Kidney capillary endothelial cell (primary cell): ENCODE data around the gene C11orf42.
A peak's percentile ranks its signal among the peaks of the same experiment; 100 is the strongest.

Source experiments
- DNase-seq: peaks from one replicate; pipeline ENCODE4 v3.0.0-alpha.2; 2018; ENCODE audit warnings: low spot score

C11orf42 gene, protein sequence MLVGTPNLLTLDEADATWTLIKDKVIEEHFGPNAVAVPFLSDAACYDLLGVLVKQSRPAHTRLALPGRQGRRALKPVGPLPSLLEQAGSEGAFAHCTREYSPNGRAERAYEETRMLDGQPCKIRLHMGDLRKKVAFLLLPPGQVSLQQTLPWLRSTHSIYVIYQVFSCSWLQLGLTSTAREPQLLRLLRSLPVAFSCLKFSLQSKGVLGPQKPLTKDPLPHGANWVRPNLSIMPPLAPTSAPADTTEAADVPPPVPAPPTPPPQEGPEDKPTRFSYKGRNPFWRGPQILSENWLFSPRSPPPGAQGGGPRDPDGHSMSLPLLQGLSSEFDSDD

DNA sequence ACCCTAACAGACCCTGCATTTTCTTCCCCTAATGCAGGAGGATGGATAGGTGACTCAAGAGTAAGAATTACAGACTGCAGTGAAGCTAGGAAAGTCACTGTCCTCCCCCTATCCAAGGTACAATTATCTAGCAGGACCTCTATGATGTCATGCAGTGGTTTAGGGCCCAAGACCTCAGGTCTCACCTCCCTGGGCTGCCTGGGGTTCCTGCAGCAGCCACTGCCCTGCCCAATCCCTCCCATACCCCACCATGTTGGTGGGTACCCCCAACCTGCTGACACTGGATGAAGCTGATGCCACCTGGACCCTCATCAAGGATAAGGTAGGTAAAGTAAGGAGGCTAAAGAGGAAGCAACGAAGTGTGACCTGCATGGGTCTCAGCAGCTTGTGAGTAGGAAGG, at the start of gene C11orf42:
Gene C11orf42, plus strand, starts transcription at position 192 of the 400 bp plus-strand sequence. Its CDS starts 59 bp downstream, at position 251.
- DNase-seq, result no peak

DNA sequence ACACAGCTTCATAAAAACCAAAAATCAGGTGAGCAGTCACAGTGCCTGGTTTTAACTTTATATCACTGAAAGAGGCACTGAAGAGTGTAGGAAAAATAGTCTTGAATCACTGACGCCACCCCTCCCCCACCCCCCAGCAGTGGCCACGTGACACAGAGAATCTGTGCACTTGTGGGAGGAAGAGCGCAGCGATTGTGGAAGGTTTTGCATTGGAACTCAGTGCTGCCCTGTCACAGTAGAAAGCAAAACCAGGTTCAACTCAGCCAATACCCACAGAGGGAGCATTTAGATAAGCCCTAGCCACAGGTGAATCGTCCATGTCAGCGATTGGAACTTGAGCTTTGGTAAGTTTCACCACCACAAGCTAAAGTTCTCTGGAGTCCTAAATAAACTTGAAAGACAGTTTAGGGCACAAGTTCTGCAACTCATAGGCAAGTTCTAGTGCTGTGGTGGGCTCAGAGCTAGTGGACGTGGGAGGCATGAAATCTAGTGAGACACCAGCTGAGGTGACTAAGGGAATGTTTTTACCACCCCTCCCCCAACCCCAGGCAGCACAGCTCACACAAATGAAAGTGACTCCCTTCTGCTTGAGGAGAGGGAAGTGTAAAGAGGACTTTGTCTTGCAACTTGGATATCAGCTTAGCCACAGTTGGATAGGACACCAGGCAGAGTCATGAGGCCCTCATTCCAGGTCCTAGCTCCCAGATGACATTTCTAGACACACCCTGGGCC, 48.6 kb upstream of the C11orf42 start:
- DNase-seq, result no peak

DNA sequence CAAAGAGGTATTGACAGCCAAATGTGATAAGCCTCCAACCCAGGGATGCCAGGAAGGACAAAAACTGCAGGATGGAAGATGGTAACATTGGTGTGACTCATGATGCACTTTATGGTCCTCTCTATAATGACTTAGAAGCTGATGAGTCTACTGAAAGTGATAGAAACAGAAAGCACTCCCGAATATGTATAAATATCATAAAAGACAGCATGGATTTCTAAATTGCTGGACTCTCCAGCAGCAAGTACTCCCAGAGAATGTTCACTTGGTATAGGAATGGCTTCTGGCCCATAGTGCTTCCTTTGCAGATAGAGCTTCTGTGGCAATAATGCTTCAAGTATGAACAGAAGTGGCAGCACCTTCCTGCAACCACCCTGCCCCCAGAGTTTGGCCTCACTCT, 35.1 kb upstream of the C11orf42 start, which contains the start of gene OR52B2:
Gene OR52B2, minus strand, starts transcription at position 101 of the 400 bp plus-strand sequence. Its CDS starts 0 bp downstream, at position 101.
- DNase-seq, result no peak

DNA sequence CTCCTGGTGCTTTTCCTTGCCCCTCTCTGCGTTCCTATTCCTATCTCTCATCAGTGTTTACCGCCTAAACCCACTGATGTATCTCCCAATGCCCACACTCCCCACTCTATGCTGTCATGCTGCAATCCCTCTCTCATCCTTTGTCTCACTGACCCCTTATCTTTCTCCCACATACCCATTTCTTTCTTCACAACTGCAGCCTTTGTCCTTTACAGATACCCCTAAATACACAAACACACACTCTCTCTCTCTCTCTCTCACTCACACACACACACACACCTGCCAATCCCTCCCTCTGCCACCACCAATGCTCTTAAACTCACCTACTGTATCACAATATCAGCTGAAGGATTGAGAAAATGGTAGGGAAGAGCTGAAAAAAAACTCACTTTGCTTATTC, 29.9 kb upstream of the C11orf42 start:
- no peak for DNase-seq

DNA sequence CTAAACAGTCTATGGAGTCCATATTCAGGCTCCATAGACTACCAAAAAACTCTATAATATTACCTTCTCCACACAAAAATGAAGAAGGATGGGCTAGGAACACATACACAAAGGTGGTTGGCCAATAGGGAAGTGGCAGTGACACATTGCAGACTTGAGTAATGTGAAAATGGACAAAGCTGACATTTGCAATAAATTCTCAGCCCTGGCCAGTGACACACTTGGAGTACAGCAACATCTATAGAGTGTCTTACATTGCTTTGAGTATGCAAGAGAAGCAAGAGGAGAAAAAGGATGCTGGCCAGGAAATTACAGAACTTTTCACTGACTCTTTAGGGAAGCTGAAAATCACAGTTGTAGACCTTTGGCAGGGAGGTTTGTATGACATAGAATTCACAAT, 13.6 kb upstream of the C11orf42 start:
- no peak for DNase-seq

DNA sequence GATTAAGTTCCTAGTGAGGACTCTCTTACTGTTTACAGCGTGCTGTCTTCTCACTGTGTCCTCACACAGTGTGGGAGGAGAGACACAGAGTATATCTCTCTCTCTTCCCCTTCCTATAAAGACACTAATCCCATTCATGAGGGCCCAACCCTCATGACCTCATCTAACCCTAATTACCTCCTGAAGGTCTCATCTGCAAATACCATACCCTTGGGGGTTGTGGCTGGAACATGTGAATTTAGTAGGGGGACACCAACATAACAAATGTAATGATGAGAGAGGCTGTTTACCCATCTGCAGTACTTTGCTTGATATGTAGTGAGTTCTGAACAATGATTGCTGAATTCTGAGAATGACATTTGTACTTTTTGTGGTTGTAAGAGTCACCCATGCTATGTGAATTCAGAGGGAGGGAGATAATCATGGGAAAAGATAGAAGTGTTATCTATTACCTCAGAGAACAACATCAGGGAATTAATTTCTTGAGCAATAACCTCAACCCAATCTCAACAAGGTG, 11.2 kb upstream of the C11orf42 start:
- DNase-seq, result no peak

DNA sequence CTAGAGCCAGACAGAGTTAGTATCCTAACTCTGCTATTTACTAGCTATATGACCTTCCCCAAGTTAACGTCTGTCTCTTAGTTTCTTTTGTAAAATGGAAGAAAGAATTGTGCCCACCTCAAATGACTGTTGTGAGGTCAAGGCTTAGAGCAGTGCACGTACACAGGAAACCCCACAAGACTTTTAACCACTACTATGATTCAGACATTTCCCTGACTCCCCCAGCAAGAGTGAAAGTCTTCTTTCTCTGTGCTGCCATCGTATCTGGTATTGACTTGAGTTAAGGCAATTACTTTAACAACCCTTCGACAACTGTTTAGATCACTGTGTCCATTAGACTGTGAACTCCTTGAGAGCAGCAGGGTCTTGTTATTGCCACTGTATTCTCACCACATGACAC, 9.0 kb upstream of the C11orf42 start:
- DNase-seq, result no peak

DNA sequence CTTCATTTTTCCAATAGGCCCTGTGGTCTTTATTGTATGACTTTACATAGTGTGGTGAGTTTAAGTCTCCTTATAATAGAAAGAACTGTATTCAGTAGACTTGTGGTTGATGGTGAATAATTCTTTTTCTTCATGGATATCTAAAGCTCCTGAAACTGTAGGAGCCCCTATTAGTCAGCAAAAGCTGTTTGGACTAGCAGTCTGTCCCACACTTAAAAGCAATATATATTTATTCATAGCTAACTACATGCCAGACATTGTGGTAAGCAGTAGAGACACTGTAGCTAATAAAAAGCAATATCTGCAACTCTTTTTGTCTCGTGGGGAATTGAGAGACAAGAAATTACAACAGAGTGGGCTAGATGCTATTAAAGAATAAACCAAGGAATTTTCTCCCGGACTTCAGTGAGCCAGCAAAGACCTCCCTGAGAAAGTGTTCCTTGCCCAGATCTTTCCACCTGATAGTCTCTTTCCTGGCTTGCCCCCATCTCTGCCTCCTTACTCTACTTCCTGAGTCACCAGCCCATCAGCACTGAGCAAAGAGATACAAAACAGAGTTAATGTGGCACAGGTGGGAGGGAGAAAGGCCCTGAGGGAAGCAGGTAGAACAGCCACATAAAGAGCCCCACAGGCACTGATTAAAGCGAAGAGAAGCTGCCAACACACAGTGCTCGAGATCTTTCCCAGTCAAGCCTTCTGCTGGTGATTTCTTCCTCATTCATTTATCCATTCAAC, 7.7 kb upstream of the C11orf42 start:
- no peak for DNase-seq

DNA sequence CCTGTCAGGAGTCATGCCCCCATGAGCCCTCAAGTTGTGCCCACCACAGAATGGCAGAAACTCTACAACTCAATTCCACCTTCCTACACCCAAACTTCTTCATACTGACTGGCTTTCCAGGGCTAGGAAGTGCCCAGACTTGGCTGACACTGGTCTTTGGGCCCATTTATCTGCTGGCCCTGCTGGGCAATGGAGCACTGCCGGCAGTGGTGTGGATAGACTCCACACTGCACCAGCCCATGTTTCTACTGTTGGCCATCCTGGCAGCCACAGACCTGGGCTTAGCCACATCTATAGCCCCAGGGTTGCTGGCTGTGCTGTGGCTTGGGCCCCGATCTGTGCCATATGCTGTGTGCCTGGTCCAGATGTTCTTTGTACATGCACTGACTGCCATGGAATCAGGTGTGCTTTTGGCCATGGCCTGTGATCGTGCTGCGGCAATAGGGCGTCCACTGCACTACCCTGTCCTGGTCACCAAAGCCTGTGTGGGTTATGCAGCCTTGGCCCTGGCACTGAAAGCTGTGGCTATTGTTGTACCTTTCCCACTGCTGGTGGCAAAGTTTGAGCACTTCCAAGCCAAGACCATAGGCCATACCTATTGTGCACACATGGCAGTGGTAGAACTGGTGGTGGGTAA, 6.1 kb upstream of the C11orf42 start, which contains the start of gene OR52W1:
Gene OR52W1, plus strand, starts transcription at position 51 of the 637 bp plus-strand sequence. Its CDS starts 0 bp downstream, at position 51.
- DNase-seq, result no peak

DNA sequence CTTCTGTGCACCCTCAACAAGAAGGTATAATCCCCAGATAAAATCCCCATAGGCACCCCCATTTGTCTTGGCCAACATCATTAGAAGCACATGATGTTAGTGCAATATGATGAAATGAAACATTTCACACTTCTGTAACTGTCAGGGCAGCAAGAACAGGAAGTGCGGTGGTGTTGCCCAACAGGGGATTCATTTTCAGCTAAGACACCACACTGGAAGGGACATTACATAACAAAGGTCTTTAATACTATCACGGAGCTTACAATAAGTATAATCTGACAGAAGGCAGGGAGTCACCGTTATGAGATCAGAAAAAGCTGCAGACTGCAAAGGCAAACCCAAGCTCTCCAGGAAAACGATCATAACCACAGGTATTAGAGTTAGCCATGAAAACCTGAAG, 4.4 kb upstream of the C11orf42 start:
- no peak for DNase-seq

DNA sequence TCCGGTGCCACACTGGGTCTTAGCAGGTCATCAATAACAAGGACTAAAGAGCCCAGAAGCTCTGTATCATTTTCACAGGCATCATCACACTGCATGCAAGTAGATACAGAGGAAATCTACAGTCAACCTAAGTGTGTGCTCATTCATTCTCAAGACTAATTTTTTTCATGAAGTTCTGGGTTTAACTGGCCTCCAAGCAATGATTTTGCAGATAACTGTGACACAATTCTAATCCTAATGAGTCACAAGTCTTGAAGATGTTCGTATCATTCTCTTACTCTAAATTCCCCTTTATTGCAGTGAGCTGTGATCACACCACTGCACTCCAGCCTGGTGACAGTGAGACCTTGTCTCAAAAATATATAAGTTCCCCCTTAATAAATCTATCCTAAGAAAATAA, 3.9 kb upstream of the C11orf42 start:
- no peak for DNase-seq

DNA sequence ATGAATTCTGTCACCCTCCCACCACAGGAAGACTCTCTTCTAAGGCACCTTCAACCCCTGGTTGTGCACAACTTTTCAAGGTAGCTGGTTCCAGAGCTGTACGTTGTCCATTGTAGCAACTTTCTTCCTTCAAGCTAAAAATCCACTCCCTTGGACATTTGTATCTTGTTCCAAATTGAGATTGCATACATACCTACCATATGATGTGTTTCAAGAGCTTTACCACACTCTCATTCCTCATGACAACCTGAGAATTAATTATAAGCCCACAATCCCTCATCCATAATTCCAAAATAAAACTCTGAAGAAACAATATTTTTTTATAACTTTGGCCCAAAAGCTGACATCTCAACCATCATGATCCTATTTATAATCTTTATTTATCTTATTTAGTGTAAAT, 3.3 kb upstream of the C11orf42 start:
- no peak for DNase-seq

DNA sequence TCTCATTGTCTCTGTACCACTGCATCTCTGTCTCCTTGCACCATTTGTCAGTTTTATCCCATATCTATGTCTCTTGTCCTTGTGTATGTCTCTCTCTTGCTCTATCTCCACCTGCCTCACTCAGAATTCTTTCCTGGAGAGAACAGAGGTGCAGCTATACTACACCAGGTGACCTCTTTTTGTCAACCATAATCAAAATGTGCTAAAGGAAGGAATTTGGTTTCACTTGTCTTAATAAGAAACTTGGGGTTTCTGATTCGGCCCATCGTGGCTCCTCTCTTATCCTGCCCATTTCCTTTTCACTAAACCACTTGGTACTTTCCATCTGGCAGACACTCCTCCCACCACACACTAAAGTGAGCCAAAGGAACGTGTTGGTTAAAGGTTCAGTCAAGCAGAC, 2.0 kb upstream of the C11orf42 start:
- no peak for DNase-seq

DNA sequence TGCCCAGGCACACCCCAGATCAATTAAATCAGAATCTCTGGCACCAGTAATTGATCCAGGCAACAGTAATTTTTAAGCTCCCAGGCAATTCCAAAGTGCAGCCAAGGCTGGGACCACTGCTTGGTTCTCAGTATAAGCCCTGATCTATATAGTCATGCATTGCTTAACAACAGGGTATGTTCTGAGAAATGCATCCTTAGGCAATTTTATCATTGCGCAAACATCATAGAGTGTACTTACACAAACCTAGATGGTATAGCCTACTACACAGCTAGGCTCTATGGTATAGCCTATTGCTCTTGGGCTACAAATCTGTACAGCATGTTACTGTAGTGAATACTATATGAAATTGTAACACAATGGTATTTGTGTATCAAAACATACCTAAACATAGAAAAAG, 651 bp upstream of the C11orf42 start:
- DNase-seq, result no peak

DNA sequence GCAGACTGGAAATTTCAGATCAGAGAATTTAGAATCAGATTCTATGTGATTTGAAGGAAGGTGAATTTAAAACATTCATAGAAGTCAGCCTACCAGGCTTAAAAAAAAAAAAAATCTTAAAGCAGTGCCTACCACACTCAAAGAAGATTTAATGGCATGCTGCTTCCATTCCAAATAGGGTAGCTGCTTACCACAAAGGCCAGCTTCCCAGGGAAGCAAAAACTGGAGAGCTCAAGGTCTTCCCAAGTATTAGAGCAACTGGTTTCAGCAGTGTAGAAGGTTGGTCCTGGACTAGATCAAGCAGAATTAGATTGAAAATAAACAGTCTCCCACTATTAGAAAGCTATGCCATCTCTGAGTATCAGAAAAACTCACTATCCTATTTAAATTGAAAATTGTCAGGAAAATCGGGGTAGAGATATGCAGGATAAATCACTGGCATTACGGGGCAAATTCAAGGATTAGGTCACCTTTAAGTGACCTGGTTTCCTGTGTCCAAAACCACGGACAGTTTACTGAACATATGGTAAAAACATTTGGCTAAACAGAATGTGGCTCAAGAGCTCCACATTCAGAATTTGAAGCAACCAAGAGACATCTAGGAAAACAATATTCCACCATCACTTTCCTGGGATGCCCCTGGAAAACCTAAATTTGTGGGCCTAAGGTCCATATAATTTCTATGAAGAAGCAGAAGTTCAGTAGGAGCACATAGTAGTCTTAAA, 1.3 kb downstream of the C11orf42 start:
- DNase-seq, result no peak

DNA sequence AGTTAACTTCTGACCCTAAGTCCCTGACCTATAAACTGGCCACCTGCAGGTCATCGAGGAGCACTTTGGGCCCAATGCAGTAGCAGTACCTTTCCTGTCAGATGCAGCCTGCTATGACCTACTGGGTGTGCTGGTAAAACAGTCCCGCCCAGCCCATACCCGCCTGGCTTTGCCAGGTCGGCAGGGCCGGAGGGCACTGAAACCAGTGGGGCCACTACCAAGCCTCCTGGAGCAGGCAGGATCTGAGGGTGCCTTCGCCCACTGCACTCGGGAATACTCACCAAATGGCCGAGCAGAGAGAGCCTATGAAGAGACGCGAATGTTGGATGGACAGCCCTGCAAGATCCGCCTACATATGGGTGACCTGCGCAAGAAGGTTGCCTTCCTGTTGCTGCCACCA, 4.4 kb downstream of the C11orf42 start:
- DNase-seq, result no peak

DNA sequence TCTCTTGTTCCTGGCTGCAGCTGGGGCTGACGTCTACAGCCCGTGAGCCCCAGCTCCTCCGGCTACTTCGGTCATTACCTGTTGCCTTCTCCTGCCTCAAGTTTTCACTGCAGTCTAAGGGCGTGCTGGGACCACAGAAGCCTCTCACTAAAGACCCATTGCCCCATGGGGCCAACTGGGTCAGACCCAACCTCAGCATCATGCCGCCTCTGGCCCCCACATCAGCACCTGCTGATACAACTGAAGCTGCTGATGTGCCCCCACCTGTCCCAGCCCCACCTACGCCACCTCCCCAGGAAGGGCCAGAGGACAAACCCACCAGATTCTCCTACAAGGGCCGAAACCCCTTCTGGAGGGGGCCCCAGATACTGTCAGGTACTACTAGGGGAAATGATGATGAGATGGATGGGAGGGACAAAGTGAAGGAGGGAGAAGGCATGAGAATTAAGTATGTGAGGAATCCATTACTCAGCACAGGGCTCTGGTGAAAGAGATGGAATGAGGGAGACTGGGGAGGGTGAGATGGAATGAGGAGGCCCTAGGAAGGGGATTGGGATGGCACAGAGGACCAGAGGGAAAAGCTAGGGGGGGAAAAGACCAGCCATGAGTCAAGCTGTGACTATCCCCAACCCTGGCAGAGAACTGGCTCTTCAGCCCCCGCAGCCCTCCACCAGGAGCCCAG, 5.1 kb downstream of the C11orf42 start:
- DNase-seq, result no peak

DNA sequence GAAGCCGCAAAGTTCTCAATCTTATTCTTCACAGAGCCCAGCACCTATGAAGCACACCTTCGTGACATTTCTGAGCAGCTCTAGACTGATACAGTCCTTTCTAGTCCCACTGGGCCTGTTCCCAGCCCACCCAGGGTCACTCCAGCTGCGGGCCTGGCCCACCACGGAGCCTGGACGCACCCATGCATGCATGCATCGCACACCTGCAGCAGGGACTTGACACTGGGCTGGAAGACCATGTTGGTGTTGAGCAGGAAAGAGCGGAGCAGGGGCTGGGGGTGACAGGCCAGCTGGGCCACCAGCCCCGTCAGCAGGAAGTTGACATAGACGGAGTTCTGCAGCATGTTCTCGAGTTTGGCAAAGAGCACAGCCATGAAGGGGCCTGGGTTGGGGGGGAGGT, 9.2 kb downstream of the C11orf42 start:
- DNase-seq, result no peak

DNA sequence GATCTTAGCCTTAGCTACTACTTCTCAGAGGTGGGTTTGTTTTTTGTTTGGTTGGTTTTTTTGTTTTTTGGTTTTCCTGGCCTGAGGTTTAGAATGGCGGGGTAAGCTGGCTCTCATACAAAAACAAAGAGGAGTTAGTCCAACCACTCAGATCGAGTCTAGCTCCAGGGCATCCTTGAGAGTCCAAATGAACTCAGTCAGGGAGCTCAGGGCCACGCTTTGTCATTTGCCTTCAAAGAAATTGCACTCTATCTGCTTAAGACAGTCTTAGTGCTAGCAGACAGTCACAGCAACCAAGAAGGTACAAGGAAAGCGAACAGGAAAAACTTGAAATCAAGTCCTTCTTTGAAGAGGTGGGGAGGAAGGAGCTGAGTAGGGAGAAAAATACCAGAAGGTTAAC, 11.1 kb downstream of the C11orf42 start:
- no peak for DNase-seq

DNA sequence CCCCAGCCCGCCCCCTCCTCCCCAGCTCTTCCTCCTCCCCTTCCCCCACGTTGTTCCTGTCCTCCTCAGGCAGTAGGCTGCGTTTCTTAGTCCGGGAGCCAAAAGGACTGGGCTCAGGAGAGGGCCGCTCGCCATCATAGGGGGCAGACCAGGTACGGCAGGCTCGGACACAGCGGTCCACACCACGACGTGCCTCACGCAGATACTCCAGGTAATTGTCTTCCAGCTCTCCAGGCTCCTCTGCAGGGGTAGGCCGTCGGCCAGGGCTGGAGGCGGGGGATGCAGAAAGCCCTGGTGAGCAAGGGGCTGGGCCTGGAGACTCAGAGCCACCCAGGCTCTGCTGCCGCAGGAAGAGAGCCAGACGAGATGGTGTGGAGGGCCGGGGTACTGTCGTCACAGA, 12.4 kb downstream of the C11orf42 start:
- DNase-seq, result no peak

DNA sequence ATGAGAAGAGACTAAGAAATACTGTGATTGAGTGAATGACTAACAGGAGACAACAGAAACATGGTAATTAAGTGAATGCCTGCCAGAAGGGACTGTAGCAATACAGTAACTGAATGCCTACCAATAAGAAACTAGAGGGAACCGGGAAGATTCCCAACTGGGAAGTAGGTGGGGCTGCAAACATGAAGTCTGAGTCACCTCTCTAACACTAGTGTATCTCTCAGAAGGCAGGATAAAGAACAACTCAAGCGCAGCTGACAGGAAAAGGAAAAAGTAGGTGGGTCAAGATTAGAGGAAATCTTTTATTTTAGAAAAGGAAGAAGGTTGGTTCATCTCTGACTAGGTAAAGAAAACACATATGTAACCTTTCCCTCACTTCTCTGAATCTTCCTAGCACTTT, 14.0 kb downstream of the C11orf42 start:
- DNase-seq, result peak; percentile 62
